Pons (tissue), 1 donor: ENCODE results near the gene NEGR1.
"Not testable (repeated sequence)": the region's sequence is repeated elsewhere in the genome, so short reads cannot be mapped to it uniquely, and the experiment has no call there.

Source experiments
- DNase-seq: peaks from one replicate; pipeline ENCODE4 v3.0.0-alpha.2; 2016; ENCODE audit warnings: low spot score

NEGR1 gene

DNA sequence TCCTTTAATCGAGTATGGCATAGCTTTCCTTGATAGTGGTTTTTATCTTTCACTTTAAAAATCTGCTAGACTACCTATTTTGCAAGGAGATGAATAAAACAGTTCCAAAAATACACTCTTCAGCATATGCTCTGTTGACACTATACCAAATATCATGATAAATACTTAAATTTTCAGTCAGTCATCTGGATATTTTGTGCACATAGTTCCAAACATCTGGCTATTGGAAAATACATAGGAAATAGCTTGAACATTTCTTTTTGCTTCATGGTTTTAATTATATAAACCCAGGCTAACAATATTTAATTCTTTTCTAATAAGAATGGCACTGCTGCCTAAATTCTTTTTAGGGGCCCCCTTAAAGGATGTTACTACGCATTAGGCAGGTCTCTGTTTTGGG lies 342.1 kb downstream of the NEGR1 start:
- DNase-seq: no peak

DNA sequence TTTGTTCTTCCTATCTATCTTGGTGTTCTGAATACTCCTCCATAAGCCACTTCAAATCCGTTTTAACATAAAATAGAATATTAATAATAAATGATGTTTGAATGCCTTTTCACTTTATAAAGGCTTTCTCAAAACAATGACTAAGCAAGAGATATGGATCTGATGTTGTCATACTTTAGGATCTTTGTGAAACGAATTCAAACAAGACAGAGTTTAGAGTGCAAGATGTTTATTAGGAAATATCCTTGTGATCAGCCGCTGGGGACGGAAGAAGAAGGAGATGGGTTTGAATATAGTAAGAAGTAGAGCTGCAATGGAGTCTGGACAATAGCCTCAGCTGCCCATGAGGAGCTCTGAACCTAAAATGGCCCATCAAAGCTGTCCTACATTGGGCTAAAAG lies 351.8 kb downstream of the NEGR1 start:
- DNase-seq: no peak

DNA sequence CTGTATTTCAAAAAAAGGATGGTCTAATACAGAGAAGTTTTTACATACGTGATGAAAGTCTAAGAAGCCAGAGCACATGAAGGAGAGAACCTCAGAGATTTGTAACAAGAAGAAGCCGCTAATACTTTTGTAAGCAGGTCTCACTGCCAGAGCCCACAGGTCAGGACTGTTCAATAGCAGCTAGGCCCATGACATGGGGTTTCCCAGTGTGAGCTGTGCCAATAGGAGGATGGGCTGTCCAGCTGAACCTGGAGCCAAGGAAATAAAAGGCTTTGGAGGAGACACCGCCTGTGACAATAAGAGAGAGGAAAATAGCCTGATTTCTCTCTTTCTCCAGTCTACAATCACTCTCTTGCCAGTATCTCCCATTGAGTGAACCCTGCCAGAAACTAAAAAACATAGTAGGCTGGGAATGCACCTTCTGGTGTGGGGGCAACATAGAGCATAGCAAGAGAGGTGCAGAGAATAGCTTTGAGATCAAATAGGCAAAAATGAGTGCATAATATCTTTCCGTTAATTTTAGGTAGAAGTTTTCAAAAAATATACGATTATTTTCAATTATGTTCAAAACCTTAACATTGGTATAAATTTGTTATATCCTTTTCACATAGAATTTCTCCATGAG lies 360.3 kb downstream of the NEGR1 start:
- DNase-seq: no peak

DNA sequence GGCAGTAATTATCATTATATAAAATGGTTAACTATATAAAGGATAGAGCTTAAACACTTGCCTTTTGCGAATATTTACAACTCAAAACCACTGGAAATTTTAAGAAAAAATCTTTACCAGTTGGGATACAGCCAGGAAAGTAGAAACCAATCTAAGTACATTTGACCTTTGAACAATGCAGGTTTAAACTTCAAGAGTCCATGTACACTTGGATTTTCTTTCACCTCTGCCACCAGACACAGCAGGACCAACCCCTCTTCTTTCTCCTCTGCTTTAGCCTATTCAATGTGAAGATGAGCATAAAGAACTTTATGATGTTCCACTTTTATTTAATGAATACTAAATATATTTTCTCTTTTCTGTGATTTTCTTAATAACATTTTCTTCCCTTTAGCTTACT lies 361.1 kb downstream of the NEGR1 start:
- no peak for DNase-seq

DNA sequence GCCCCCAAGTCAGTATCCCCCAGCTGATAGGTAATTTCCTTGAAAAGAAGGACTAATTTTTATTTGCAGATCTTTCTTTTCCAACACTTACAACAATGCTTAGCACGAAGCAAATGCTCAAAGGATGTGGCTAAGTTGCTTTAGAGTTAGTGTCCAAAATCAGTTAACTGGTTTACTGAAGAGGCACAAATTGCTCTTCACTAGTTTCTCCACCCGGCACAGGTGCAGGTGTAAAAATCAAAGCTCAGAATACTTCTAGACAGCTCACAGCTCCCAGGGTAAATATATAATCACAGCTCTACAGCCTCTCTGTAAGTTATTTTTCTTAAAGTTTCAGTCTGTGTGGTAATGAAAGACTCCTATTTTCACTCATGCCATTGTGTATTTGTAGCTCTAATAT lies 361.8 kb downstream of the NEGR1 start:
- no peak for DNase-seq

DNA sequence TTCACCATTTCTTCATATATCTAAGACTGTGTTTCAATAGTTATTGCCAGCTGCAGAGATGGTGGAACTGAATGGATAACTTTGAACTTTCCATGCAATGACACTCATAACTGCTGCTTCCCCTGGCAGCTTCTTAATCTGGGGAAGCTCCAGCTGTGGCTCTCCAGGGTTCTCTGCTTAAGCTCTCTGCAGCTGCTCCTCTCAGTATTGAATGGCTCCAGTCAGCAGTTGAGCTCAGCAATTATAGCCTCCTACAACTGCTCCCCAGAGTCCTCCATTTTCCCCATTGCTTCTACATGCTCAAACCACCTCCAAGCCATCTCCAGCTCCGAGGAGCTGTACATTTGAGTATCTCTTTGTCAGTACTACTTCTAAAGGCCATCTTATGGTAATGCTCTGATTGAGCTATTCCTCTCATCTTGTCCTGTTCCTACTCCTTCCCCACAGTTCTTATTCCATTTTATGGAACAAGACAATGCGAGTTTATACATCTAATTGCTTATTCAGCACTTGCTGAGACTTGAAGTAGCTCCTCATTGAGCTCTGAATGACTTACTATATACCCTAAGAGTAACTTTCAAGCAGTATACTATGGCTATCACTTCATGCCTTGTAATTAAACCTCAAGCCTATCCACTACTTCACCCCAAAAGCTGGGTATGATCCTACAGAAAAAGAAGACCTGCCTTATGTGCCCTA lies 362.4 kb downstream of the NEGR1 start:
- no peak for DNase-seq

DNA sequence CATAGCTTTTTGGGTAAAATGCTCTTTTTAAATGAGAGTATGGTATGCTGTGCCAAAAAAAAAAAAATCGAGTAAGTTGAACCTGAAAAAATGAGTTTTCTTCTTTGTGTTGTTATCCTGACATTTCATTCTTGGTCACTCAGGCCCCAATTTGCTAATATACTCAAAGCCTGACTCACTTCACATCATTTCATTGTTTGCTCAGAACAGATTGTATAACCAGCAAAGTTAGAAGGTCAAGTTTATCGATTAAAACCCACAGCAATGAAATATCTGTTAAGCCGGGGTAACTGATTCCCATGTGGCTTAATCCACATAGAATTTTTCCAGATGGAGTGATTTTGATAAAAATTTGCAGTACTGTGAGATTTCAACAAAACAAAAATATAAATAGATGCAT lies 363.7 kb downstream of the NEGR1 start:
- no peak for DNase-seq

DNA sequence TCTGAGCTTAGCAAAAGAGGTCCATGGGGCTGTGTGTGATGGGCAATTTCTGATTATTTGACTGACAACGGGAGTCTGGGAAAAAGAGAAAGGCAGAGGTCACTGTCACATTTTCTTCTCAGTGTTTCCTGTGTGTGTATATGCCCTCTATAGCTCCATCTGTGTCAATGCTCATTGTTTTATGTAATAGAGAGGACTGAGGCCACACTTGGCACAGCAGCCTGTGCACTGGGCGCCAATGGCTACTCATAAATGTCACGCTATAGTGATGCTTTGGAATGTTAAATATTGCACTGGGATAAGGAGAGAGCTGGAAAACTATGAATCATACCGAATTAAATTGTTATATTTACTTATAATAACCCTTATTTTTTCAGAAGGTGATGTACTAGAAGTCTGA lies 365.4 kb downstream of the NEGR1 start:
- no peak for DNase-seq

DNA sequence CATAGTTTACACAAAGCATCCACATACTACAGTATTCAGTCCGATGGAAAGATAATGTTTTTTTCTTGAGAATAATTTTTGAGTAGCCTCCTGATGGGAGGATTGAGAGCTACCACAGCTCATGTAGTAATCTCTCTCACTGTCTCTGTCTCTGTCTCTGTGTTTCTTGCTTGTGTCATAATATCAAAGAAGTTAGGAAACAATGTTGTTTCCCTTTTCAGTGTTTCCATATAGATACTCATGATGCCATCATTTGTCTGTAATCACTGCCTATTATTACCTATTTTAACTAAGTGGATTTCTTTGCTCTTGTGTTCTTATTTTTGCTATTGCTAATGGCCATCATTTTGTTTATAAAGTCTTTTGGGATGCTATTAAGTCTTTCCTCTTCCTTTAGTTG lies 367.7 kb downstream of the NEGR1 start:
- no peak for DNase-seq

DNA sequence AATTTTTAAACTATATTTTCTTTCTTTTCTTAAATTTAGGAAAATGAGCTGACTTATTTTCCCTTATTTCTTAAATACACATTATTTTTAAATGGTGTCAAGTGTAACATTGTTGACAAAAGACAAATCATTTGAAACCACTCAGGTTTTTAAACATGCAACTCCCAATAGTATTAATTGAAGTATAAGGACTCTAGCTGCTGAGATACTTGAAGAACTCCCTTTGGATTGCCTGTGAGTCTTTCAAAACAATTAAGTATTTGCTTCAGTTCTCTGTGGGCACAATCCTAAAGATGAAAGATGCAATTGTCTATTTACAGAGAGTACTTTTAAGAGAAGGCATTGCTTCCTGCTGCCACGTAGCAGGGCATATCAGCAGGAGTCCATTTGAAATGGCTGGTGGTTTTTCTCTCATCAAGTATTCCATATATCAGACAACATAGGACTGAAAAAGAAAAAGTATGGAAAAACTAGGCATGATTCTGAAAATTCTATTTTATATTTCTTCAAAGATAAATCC lies 373.4 kb downstream of the NEGR1 start:
- no peak for DNase-seq

DNA sequence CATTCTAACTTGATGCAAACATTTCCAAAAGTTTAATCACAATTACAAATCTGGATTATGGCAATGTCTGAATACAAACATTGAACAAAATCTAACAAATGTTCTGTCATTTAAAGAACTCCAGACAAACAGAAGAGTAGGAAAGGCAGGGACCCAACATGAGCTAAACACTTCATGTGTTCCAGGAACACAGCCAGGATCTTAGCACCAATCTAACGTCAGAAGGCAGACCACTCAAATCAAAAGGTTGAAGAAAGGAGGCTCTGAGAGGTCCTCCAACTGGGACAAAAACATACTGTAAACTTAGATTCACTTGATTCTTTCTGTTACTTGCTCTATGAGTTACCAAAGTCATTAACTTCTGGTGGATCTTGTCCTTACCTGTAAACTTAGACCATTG lies 374.0 kb downstream of the NEGR1 start:
- no peak for DNase-seq

DNA sequence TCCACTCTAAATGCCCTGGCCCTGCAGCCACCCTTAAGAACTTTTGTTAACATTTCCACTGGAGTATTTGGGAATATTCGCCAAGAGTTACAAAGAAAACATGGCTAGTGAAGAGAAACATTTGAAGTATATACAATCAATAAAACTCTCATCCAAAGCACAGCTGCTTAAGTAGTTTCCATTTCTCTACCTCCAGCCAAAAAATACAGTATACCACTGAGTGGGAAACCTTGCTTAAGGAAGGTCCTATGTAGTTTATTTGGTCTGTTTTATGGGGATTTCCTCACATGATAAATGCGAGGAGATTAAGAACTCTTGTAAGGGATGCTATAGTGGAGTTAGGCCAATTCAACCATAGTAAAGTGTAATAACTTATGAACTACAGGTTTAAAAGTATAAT lies 382.5 kb downstream of the NEGR1 start:
- DNase-seq: no peak

DNA sequence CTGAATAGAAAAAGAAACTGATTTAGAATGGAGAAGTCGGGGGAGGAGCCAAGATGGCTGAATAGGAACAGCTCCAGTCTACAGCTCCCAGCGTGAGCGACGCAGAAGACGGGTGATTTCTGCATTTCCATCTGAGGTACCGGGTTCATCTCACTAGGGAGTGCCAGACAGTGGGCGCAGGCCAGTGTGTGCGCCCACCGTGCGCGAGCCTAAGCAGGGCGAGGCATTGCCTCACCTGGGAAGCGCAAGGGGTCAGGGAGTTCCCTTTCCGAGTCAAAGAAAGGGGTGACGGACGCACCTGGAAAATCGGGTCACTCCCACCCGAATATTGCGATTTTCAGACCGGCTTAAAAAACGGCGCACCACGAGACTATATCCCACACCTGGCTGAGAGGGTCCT lies 394.2 kb downstream of the NEGR1 start:
- DNase-seq: not testable (repeated sequence)

DNA sequence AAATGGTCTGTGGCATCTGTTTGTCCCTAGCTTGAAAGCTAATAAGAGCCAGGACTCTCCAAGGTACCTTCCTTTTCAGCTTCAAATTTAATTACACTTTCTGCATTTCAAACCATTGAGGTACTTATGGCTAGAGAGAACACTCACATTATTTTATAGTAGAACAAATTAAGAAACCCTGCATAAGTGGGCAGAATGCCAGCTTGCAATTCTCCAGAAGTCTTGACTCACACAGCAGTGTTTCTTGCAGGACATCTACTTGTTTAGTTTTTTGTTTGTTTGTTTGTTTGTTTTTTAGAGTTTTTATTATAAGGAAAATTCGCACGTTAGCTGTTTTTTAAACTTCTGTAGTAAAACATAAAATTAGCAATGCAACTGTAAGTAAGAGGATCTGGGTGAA lies 397.2 kb downstream of the NEGR1 start:
- no peak for DNase-seq

DNA sequence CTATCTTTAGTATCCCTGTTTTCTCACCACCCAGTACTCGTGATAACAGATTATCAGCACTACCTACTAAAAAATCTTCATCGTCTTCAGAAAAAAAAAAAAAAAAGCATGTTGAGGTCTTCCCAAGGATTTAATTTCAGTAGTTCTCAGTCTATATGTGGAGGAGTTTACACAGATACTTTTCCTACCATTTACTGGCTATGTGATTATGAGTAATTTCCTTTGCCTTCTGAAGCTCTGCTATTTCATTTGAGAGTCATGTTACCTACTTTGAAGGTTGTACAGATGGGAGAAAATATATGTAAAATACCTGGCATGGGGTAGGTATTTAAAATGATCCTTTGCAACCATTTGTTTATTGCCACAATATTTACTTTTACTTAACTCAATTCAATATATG lies 399.7 kb downstream of the NEGR1 start:
- no peak for DNase-seq

DNA sequence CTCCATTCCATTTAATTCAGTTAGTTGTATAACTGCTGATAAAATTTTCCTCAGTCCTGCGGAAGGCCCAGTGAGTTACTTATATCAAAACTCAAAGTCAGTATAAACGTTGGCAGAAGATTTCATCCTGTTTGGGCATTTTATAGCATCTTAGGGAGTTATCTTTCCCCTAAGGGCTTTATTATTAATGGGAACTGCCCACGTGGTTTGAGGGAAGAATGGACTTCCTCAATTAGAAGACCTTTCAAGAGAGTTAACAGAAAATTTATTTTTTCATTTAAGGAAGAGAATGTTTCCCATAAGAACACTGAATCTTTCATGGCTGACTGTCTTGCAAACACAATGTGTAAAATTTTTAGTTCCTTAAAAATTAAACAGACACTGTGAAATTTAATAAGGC lies 400.1 kb downstream of the NEGR1 start:
- no peak for DNase-seq

DNA sequence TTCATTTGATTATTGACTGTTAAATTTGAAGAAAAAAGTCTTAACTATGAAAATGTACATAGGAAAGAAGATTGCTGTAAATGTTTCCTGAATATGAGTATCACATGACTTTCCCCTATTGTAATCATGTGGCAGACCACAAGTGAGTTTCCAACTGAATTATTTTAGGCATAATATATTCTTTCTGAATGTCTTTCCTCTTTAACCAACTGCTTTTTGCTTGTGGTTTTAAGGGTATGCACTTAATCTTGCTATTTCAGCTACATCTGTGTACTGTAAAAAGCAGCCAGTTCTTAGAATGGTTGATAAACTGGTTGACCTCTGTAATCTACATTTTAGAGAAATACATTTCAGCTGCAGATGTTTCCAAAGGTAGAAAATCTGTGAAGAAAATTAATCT lies 400.7 kb downstream of the NEGR1 start:
- no peak for DNase-seq

DNA sequence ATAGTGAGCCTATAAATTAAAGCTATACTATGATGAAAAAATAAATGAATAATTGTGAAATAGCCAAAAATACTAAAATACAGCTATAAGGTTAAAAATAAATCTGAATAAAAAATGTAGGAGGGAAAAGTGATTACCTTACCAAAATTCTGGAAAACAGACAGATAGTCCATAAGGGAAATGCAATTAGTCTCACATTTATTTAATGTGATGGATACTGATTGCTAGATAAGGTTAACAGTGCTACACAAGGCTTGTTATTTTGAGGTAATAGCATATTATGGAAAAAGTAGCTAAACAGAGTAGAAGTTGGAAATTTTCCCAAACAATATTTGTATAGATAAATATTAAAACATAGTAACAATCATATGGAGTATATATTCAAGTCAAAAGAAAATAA lies 413.0 kb downstream of the NEGR1 start:
- no peak for DNase-seq

DNA sequence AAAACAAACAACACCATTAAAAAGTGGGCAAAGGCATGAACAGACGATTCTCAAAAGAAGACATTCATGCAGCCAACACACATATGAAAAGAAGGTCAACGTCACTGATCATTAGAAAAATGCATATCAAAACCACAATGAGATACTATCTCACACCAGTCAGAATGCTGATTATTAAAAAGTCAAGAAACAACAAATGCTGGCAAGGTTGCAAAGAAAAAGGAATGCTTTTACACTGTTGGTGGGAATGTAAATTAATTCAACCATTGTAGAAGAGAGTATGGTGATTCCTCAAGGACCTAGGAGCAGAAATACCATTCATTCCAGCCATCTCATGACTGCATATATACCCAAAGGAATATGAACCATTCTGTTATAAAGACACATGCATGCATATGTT lies 419.6 kb downstream of the NEGR1 start:
- no peak for DNase-seq

DNA sequence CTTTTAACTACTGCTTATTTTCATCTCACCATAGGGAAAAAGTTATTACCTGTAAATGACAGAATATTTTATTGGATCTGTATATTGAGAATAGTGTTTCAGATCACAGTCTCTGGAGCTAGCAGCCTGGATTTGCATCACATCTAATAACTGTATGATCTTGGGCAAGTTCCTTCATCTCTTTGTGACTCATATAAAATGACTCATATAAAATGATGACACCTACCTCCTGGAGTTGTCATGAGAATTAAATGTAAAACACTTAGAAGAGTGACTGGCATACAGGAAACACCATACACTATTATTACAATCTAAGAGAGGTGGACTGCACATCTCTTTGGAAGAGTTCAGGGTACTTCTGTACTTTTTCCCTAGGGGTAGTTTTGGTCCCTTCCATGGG lies 421.3 kb downstream of the NEGR1 start:
- DNase-seq: no peak

DNA sequence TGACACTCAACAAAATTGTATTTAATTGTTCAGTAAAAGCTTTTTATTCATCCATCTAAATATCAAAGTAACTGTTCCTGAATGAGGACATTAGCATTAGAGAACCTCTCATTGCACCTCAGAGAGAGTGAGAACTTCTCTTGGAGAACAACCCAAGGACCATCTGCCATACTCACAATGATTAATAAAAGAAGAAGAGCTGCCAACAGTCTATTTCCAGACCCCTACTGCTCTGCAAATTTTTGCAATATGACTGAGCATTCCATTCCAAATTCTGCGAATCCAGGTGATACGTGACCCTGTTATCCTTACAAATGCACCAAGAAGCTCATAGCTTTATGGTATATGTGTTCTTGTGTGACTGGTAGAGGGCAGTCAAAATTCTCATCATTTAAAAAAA lies 422.5 kb downstream of the NEGR1 start:
- no peak for DNase-seq

DNA sequence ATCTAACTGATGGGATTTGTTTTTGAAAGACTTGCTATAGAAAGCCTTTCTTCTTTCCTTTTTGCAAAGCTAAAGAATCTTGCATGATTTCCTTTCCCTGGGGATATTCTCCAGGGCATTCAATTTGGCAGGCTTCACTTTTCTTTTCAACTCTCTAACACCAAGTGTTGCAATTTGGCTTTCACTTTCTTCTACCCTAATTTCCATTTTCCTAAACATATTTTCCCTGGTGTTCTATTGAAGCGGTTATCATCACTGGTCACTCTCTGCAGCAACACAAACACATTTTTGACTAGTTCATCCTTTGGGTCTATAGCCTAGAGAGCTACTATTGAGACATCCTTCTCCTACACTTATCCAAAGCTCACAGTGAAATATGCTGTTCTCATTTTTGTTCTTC lies 424.5 kb downstream of the NEGR1 start:
- no peak for DNase-seq

DNA sequence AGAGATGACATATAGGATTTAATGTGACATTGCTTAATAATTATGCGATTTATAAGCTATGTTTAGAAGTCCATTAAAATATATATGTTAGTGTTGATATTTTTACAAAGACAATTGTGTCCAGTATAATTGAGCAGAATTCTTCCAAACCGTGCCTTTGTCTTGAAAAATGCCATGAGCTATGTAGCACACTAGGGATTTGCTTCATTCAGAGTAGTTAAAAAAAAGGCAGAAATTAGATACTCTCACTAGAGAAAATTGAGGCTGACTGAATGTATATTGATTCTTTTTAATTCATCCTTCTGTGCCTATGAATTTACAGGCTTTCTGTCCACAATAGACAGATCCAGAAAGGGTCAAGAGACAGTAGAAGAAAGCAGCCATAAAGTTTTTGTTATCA lies 429.0 kb downstream of the NEGR1 start:
- no peak for DNase-seq

DNA sequence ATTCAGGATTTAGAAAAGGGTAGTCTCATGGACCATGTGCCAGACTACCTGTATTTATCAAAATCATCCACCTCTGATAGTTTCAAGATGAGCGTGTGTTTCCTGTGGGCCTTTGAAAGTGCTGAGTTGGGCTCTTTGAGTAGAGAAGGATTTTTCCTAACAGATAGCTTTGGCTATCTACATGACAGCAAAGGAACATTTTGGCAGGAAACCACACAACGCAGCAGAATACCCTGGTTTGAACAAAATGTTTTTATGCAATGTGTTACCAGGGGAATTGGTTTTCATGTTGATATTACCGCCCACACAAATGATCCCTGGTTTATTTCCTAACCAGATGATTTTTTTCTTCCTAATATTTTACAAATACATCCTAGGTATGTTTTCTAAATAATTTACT lies 431.4 kb downstream of the NEGR1 start:
- no peak for DNase-seq
